ENCODE data around the gene MAPK11.

Gene MAPK11

DNA sequence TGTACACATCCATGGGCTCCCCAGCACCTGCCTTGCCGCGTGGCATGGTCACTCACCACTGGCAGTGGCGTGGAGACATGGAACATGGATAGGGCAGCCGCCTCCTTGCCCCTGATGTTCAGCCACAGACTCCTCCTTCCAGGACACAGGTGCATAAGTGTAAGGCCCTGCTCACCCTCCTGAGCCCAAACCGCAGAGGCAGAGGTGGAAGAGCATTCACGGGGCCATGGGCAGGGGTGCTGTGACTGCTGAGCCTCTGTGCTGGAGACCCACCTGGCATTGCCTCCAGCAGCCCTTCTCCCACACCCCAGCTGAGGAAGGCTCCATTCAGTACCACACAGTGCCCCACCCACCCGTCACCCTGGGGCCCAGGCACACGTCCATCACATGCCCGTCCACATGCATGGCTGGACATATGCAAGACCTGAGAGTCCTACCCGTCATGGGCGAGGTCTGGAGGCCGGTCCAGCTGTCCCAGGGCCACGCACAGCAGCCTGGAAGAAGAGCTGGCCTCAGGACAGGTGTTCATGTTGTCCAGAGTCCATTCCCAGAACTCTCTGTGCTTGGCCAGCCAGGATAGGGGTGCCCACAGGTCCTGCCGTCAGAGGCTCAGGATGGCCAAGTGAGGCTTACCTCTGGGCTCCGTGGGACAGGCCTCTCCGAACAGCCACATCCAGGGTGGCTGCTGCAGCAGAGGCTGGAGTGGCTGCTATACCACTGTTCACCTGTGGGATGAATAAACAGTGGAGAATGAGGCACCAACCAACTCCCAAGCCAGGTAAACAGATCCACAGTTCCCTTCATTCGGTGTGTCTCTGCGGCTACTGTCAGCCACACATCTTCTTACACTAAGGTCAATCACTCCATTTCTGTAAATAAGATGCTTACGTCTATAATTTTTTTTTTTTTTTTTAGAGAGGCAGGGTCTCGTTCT is 23.7 kb downstream of the MAPK11 start:
- DNase-seq: no peak

DNA sequence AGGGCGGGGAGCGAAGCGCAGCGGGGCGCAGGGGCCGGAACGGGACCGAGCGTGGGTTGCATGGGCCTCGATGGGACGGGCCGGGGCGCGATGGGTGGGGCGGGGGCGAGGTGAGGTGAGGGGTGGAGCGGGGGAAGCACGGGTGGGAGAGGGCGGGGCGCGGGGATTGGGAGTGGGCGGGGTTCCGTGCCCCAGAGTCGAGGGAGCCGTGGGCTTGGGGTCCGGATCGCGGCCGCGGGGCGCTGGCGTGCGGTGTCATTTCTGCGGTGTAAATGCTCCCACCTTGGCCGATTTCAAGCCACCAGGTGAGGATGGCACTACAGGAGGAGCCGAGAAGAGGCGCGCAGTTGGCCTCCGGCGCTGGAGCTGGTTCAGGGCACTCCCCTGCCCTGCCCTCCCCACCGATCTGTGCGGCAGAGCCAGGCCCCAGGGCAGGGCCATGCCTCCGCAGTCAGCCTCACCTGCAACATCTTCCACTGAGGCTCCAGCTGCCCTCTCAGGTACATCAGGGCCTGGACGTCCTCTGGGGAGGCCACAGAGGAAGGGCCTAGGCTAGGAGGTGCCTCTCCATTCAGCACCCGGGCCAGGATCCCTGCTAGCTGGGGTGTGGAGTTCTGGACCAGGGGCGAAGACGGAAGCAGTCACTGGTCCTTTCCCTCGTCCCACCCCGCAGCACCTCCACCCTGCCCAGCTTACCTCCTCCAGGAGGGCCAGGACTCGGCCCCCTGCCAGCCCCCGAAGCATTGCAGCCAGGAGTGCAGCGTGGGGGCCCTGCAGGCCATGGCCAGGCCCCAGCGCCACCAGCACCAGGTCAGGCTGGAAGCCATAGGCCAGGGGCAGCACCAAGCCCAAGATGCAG is 24.7 kb downstream of the MAPK11 start:
- DNase-seq: no peak

DNA sequence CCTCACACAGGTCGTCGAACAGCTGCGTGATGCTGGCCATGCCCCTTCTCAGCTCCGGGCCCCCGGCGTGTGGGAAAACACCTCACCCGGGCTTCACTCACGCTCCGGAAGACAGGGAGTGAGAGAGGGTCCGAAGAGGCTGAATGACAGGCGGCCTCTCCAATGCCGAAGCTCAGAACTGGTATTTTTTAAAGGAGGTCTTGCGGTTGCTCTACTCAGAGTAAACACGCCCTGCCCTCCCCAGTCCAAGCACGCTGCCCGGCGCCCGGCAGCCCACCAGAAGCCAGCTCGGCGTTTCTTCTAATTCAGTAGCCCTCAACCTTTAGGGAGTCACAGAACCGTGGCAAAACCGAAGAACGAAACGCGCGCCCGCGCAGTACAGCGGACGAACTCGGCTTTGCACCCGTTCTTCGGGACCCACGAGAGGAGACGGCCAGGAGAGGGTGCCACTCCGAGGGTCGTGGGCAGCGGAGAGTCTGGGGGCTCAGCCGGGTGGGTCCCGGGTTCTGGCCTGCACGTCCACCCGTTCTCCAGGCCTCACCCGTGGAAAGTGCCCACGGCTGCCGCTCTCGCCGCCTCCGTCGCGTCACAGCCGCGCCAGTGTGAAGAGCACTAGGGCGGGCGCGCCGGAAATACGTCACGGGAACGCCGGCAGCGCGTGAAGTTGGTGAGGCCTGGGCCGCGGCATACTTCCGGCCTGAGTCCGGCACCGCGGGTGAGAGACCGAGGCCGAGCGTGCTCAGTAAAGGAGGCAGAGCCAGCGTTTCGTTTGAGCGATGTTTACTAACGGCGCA is 25.6 kb downstream of the MAPK11 start, which contains the start of gene TUBGCP6:
Gene TUBGCP6, minus strand, starts transcription at position 604 of the 794 bp plus-strand sequence. Its CDS starts 564 bp downstream, at position 40.
- DNase-seq: peak; percentile 53 to 90 (median 83)

DNA sequence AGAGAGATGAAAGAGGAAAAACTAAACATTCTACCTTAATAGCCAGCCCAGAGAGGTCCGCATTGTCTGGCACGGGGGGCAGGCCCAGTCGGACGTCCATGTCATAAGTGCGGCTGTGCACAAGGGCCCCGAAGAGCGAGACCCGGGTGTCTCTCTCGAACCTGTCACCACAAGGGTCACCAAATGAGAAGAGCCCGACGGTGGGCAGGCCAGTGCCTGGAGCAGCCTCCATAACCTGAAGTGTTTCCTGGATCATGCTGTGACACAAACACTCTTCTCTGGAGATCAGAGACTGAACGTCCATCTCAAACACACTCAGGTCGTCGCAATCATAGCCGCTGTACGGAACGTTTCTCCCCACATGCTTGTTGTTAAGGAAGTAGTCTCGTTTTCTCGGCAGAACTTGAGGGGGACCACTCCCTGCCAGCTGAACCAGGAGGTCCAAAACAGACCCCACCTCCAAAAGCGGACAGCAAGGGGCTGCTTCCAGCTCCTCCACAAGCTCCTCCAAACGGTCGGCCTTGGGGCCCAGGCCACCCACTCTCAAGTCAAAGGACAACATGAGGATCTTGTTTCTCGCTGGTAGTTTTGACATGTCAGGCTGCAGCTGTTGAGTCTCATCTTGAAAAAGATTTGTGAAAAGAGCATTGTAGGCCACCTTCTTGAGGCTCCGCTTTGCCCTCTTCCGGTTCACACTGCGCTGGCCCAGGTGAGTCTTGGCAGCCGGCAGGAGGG is 26.3 kb downstream of the MAPK11 start:
- peak in 1 of 3 experiments; percentile 5 for DNase-seq

DNA sequence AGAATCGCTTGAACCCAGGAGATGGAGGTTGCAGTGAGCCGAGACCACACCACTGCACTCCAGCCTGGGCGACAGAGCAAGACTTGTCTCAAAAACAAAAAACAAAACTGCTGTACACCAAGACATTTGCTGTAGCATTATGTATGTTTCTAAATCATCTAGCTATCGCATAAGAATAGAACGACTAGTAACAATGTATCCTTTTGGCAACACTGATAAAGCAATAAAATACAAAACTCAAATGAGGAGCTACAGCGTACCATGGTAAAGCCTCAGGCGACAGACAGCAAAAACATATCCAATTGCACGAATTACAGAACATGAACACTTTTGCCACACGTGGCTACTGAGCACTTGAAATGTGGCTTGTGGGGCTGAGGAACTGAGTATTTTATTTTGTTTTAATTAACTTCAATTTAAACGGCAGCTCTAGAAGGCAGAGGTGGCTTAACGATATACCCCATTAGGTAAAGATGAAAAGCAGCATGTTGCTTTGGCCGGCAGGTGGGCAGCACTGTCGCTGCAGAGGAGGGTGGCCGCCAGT is 27.7 kb downstream of the MAPK11 start:
- DNase-seq: no peak

DNA sequence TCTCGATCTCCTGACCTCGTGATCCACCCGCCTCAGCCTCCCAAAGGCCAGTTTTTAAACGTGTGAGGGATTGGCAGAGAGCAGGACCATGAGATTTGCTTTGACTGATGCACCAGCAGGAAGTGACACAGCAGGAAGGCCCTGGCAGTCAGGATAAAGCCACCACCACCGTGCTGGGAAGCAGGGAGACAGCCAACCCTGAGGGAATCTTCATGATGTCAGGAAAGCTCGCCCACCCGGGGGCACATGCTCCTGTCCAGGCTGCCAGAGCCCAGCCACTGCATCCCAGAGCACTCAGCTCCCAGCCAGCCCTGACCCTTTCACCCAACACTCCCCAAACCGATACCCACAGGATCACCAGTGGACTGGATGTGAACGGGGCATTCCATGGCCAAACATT is 31.4 kb downstream of the MAPK11 start:
- DNase-seq: no peak

- DNase-seq: peak in 1 of 3 experiments; percentile 41
These were observed 33.3 kb downstream of the MAPK11 start for GRCh38 chr22:50236731-50237409.

DNA sequence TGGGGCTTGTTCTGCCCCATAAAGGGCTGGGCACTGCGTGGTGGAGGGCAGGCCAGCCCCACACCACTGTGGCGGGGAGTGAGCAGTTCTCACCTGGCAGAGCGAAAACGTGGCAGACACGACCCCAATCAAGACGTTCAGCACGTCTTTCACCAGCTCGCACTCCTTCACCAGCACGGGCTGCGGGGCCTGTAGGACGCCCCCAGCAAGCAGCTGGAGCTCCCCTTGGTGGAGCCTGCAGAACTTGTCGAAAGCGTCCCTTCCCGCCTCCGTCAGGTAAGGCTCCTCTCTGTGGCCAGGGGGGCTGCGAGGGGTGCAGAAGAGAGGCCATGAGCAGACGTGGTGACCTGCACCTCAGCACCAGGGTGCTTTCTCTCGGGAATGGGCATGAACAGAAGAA is 37.0 kb downstream of the MAPK11 start:
- no peak for DNase-seq

DNA sequence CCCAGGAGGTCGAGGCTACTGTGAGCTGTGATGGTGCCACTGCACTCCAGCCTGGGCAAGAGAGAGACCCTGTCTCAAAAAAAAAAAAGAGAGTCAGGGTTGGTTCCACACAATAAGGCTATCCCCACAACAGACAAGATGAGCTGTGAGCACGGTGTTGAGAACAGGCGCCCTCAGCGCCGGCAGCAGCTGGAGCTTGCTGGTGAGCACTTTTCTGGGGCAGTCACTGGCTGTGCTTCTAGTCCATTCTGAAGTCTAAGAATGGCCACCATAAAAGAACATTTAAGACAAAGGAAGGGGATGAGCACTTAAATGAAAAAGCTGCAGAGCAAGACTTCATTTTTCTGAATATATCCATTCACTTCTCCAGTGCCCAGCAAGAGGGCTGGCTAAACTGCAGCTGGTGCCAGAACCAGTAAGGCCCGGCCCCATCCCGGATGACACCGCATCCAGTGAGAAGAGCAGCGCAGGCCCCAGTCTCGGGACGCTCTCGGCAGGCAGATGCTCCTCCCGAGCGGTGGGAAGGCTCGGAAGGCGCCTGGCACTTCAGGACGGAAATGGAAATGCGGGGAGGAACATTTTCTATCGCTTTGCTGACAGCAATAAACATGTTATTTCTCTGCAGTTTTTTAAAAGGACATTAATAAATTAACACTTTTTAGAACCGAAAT is 37.6 kb downstream of the MAPK11 start:
- DNase-seq: no peak

GRCh38 chr22:50229370-50229769 is 40.8 kb downstream of the MAPK11 start:
- no peak for DNase-seq

DNA sequence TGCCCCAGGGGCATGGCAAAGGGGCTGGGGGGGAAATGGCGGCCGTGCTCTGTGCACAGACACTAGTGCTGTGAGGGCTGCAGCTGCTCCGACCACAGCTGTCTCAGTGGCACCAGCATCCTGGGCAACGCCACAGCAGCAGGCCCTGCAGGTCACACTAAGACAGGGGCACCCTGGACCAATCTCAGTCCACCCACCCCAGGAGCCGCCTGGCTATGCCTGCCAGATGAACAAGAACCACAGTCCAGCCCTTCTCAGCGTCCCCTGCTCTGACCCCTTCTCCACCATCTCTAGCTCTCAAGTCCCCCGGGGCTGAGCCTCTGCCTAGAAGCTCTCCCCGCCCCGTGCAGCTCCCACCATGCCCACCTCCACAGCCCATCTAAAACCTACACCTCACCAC is 41.8 kb downstream of the MAPK11 start:
- DNase-seq: no peak

DNA sequence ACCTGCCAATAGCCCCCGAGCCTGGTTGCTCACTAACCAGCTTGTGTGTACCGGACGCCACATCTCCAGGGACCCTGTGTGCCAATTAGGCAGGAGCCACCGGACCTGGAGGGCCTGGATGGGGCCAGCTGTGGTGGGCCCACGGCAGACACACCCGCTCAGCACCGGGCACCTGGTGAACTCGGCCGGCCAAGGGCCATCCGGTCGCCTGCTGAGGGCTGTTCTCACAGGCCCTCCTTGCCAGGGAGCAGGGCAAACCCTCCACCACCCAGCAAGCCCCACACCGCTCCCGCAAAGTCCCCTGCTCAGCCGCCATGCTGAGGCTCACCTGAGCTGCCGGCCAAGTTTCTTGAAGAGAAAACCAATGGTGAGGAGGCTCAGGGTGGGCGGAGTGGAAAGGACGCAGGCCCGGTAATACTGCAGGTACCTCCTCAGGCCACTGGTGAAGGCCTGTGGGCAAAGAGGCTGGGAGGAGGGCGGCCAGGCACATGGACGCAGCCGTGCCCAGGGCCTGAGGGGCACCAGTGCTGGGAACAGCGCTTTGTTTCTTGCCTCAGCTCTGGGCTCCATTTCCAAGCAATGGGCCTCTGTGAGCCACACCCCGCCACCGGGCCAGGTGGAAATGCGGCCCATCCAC is 42.5 kb downstream of the MAPK11 start:
- DNase-seq: no peak

GRCh38 chr22:50226875-50227165 is 43.4 kb downstream of the MAPK11 start:
- no peak for DNase-seq

DNA sequence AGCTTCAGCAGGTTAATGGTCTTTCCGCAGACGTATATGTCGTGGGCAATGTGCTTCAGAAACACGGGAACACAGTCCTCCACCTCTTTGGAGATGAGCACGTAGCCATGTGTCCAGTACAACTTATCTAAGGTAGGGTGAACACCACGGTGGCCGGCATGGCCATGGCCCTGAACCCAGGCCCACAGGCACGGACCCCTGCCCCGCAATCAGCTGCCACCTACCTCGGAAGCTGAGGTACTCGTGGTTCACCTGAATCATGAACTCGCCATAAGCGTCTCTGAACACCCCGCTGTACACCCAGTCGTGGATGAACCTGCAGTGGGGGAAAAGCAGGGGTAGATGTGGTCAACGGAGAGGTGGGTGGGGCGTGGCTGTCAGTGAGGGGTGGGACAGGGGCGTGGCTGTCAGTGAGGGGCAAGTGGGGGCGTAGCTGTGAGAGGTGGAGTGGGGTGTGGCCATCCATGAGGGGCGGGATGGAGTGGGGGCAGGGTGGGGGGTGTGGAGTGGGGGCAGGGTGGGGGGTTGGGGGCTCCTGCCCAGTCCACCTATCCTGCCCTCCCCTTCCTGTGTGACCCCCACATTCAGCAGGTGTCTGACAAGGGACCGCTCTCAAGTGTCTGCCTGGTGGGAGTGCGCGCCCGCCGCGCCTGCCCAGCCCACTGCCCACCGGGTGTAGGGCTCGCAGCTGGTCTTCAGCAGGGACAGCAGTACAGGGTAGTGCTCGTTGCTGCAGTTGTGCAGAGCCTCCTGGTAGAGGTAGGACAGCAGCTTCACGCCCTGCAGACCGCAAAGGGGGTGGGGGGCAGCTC is 43.9 kb downstream of the MAPK11 start:
- no peak for DNase-seq

DNA sequence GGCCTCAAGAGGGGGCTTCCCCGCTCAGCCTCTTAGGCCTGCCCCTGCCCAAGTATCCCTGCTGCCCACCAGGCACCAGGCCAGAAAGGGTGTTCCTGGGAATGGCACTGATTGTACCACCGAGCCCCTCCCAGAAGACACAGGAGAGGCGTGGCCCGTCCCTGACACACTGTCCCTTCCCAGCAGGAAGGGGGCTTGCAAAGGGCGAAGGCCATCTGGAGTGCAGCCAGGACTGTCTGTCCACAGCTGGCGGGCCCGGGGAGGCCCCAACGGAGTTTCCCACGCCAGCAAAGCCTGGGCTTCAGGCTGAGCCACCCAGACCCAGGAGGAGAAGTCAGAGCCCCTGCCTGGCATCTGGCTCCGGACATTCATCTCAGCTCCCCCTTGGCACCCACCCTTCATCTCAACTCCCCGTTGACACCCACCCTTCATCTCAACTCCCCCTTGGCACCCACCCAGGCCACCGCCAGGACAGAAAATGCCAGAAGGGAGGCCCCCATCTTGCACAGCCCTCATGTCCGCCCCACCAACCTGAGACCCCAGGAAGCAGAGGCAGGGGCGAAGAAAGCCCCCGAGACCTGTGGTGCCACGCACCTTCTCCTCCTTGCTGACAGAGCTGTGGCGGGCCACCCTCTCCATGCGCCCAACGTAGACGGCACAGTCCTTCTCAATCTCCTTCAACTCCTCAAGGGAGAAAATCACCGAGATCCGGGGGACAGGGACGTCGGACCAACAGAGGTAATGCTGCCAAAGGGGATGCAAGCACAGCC is 44.8 kb downstream of the MAPK11 start:
- DNase-seq: no peak

GRCh38 chr22:50224071-50224470 is 46.1 kb downstream of the MAPK11 start:
- DNase-seq: no peak

DNA sequence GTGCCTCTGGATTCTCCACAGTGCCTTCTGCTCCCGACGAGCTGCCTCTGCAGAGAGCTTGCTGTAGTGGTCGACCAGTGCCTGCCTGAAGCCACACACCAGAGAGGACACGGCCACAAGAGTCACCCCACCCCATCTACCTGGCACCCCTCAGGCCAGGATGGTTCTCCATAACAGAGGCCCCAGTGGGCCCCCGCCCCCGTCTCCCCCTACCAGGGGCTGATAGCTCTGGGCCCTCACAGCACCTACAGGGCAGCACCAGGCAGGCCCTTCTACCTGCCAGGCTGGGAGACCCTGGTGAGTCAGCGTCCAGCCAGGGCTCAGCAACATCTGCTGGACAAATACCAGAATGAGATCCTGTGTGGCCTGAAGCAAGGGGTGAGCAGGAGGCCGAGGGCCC is 47.7 kb downstream of the MAPK11 start:
- no peak for DNase-seq

Data from NCI-H1417 (cell line).